ENCODE results near the gene RHNO1. TPM values are rescaled to one million over a fixed set of nuclear protein-coding genes. Genes with fewer than 3 reads are reported as not detected.

The RHNO1 gene
- total and polyA plus RNA-seq, 2 of the 4 experiments (the other 2 are of a cell fraction) = 26.1 to 30.6 TPM

DNA sequence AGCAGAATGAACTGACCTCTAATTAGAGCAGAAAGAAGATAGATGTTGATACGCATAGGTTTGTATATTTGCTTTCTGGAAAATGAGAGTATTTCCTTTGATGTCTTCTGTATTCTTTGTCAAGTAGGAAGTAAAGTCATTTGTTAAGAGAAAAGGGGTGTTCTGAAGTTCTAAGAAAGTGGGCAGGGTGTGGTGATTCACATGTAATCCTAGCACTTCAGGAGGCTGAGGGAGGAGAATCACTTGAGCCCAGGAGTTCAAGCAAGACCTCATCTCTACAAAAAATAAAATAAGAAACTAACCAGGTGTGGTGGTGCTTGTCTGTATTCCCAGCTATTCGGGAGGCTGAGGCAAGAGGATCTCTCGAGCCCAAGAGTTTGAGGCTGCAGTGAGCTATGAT is 2.8 kb downstream of the RHNO1 start:
- Histone ChIP-seq H2BK20ac (ENCODE audit: low read depth, low read length) (no peak overlapping the region), H4K5ac (ENCODE audit: low read depth, low read length) (no peak overlapping the region), H3K9me3 (ENCODE audit: control insufficient read depth, insufficient read depth, low read length) (no peaks in the 10 kb centered on the region), H2AK5ac (ENCODE audit: low read depth, low read length) (no peak overlapping the region), H4K20me1 (ENCODE audit: insufficient read depth, low read length) (no peaks in the 10 kb centered on the region; the same call in 1 of the 2 replicates), H3K27me3 (ENCODE audit: control insufficient read depth, insufficient read depth, low read length) (no peaks in the 10 kb centered on the region), H4K91ac (ENCODE audit: insufficient read depth, low read depth, low read length) (no peak overlapping the region), H2AFZ (replicated peaks; ENCODE audit: low read length, poor library complexity) (no peak overlapping the region), H2BK120ac (ENCODE audit: low read depth, low read length) (no peak overlapping the region), H3K4me1 (ENCODE audit: control insufficient read depth, insufficient read depth, low read length) (peaks cover 6% of the 10 kb centered on the region), H3K18ac (ENCODE audit: low read depth, low read length) (no peak overlapping the region), H3K4me2 (ENCODE audit: low read depth, low read length) (no peak overlapping the region), H2BK15ac (ENCODE audit: low read depth, low read length) (no peak overlapping the region), H3K9me1 (ENCODE audit: insufficient read depth, low read length) (peaks cover 9% of the 10 kb centered on the region), H4K8ac (ENCODE audit: low read depth in 2 of 2, low read length in 2 of 2) (no peak overlapping the region), H3K9ac (ENCODE audit: low read depth, low read length) (no peak overlapping the region), H2BK5ac (ENCODE audit: low read depth, low read length, poor library complexity, severe bottlenecking) (no peak overlapping the region), H3K4ac (ENCODE audit: low read depth, low read length) (no peak overlapping the region), H3K23ac (ENCODE audit: low read depth, low read length) (no peak overlapping the region), H3K14ac (replicated peaks; ENCODE audit: low read depth, low read length) (no peak overlapping the region), H2AK9ac (replicated peaks; ENCODE audit: low read depth, low read length, poor library complexity) (no peak overlapping the region), H3K56ac (ENCODE audit: extremely low read depth, insufficient read depth, low read length) (no peak overlapping the region), H3K36me3 (ENCODE audit: control insufficient read depth, insufficient read depth, low read length) (no peaks in the 10 kb centered on the region), H3K79me1 (ENCODE audit: low read depth in 1 of 2, low read length in 2 of 2) (peaks cover 31 to 58% of the 10 kb centered on the region in 2 experiments), H3K27ac (ENCODE audit: insufficient read depth, low read length) (no peak overlapping the region), H3K4me3 (ENCODE audit: insufficient read depth, low read depth, low read length) (no peak overlapping the region)
- CTCF ChIA-PET = no interaction called here
- in situ Hi-C loops (cut with MboI; ENCODE audit: low sequenced_read_pairs) = no loop called here
- 100% methylated on average over 1 of the region's 3 CpGs; no CpG with 5 or more reads in 1 of the 2 experiments for WGBS, 2 experiments (ENCODE audit: extremely low coverage in 2 of 2, insufficient read length in 1 of 2)
- intact Hi-C loops (cut with micrococcal nuclease) = no loop called here
- dilution Hi-C loops (cut with HindIII; ENCODE audit: low sequenced_read_pairs, unreplicated experiment) = no loop called here
- no peak for TF ChIP-seq MAZ (IDR thresholded peaks at IDR 0.05; ENCODE audit: borderline replicate concordance, low read depth, low read length)
- TF ChIP-seq CEBPB (IDR thresholded peaks at IDR 0.05; ENCODE audit: low read depth, low read length) = no peak
- no peak for TF ChIP-seq FOS (IDR thresholded peaks at IDR 0.05; ENCODE audit: low read depth, low read length)
- TF ChIP-seq, protein P1, sequence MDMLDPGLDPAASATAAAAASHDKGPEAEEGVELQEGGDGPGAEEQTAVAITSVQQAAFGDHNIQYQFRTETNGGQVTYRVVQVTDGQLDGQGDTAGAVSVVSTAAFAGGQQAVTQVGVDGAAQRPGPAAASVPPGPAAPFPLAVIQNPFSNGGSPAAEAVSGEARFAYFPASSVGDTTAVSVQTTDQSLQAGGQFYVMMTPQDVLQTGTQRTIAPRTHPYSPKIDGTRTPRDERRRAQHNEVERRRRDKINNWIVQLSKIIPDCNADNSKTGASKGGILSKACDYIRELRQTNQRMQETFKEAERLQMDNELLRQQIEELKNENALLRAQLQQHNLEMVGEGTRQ (IDR thresholded peaks at IDR 0.05; ENCODE audit: low read depth, low read length) = no peak
- no peak for TF ChIP-seq SMC3 (IDR thresholded peaks at IDR 0.05; ENCODE audit: low read depth, low read length)
- no peak for TF ChIP-seq RCOR1 (IDR thresholded peaks at IDR 0.05; ENCODE audit: insufficient replicate concordance, low read length)
- TF ChIP-seq BHLHE40 (IDR thresholded peaks at IDR 0.05; ENCODE audit: low read depth, low read length) = no peak
- TF ChIP-seq, protein P2, sequence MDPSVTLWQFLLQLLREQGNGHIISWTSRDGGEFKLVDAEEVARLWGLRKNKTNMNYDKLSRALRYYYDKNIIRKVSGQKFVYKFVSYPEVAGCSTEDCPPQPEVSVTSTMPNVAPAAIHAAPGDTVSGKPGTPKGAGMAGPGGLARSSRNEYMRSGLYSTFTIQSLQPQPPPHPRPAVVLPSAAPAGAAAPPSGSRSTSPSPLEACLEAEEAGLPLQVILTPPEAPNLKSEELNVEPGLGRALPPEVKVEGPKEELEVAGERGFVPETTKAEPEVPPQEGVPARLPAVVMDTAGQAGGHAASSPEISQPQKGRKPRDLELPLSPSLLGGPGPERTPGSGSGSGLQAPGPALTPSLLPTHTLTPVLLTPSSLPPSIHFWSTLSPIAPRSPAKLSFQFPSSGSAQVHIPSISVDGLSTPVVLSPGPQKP (IDR thresholded peaks at IDR 0.05; ENCODE audit: borderline replicate concordance, low read depth, low read length) = no peak
- no peak for TF ChIP-seq RAD21 (IDR thresholded peaks at IDR 0.05; ENCODE audit: low read length)
- no peak for TF ChIP-seq MAFK (IDR thresholded peaks at IDR 0.05; ENCODE audit: low read depth, low read length)
- no peak for ATAC-seq (ENCODE audit: low read depth)
- BruUV-seq (replicated peaks) = no TSS peak
- POLR2A ChIA-PET (ENCODE audit: unreplicated experiment) = no interaction called here
- no peak for DNase-seq

Measured in IMR-90 (cell line).